Activated CD8-positive, alpha-beta memory T cell treated with anti-CD3 and anti-CD28 coated beads for 1 hour (primary cell): Measurements from ENCODE around the gene P2RX1.
"Not testable (repeated sequence)": the region's sequence is repeated elsewhere in the genome, so short reads cannot be mapped to it uniquely, and the experiment has no call there.

Source experiments
- DNase-seq, 2 donors: peaks; one replicate each; pipeline ENCODE4 v3.0.0-alpha.2; 2020; ENCODE audit warnings: low read depth in 1 of 2; ENCODE audit errors: extremely low read depth in 1 of 2

The P2RX1 gene

DNA sequence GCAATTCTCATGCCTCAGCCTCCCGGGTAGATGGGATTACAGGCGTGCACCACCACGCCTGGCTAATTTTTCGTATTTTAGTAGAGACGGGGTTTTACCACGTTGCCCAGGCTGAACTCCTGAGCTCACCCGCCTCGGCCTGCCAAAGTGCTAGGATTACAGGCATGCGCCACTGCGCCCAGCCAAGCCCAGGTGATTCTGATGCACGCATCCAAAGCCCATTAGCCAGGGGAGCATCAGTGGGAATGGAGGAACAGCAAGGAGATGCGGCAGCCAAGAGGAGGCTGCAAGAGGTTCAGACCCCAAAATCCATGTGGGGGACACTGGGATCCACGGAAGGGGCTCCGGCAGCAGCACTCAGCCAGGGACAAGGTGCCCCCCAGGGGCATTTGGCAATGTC is 35.9 kb upstream of the P2RX1 start:
- no peak for DNase-seq

DNA sequence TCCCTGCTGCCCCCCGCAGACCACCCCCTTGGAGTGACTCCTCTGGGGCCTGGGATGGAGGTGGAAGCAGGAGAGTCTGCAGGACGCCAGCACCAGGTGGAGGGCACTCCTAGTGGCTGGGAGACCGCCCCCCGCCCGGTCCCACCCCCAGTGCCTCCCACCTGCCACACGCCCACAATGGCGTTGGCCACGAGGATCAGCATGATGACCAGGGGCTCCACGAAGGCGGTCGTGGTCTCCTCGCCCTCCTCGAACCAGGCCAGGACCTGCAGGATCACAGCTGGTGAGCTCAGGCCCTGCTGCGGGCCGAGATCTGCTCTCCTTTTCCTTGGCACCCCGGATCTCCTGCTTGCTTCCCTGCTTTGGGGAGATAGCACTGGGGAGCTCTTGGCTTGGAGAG is 35.2 kb upstream of the P2RX1 start:
- no peak for DNase-seq

DNA sequence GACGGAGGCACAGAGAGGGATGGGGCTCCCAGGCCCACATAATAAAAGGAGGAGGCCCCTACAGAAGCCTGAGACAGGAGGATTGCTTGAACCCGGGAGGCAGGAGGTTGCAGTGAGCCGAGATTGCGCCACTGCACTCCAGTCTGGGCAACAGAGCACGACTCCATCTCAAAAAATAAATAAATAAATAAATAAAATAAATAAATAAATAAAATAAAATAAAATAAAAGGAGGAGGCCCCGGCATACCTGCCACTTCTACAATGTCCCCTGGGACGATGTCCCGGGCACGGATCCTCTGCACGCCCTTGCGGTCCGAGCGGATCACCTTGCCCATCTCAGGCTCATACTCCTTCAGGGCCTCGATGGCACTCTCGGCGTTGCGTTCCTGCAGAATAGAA is 34.7 kb upstream of the P2RX1 start:
- no peak for DNase-seq

DNA sequence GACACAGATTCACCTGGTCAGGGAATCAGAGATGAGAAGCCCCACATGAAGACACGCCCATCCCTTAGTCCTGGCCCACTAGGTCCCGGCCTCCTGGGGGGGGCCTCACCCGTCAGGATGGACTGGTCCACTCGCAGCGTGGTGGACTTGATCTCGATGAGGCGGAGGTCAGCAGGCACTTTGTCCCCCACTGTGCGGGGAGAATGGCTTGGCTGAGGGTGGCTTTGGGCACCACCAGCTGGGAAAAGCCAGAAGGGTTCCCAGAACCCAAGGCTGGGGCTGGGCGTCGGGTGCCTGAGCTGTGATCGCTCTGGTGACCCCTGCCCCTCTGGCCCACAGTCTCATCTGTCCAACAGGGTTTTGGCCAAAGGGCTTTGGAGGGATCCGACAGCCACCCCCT is 34.3 kb upstream of the P2RX1 start:
- DNase-seq, result no peak

DNA sequence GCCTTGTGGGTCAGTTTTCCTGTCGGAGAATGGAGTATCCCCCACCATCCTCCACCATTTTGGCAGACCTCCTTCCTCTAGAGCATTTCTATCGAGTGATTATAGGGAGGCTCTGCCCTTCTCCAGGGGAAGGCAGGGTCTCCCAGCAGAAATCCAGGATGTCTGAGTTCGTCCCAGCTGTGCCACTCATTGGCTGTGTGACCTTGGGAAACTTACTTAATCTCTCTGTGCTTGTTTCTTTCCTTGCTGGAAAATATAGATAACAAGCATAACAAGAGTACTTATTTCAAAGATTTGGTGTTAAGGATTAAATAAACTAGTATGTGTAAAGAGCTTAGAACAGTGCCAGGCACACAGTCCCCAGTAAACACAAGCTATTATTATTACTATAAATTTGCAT is 33.2 kb upstream of the P2RX1 start:
- DNase-seq, result no peak

DNA sequence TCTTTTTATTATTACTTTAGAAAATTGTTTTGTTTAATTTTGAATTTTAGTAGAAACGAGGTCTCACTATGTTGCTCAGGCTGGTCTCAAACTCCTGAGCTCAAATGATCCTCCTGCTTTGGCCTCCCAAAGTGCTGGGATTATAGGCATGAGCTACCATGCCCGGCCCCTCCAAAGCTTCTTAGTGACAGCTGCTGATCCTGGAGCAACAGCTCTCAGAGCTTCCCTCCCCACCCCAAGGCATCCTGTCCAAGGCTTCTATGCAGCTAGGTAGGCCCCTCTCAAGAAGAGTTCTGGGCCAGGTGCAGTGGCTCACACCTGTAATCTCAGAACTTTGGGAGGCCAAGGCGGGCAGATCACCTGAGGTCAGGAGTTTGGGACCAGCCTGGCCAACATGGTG is 32.3 kb upstream of the P2RX1 start:
- not testable (repeated sequence) for DNase-seq

DNA sequence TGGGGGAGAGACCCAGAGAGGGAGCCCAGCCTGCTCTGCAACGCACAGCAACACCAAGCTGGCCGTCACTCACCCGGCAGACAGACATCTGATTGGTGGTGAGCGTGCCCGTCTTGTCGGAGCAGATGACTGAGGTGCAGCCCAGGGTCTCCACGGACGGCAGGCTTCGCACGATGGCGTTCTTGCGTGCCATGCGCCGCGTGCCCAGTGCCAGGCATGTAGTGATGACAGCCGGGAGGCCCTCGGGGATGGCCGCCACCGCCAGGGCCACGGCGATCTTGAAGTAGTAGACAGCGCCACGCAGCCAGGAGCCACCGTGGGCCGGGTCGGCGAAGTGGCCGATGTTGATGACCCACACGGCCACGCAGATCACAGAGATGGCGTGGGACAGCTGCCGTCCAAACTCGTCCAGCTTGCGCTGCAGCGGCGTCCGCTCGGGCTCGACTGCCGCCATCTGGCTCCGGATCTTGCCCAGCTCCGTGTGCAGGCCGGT is 31.1 kb upstream of the P2RX1 start:
- DNase-seq, result no peak

DNA sequence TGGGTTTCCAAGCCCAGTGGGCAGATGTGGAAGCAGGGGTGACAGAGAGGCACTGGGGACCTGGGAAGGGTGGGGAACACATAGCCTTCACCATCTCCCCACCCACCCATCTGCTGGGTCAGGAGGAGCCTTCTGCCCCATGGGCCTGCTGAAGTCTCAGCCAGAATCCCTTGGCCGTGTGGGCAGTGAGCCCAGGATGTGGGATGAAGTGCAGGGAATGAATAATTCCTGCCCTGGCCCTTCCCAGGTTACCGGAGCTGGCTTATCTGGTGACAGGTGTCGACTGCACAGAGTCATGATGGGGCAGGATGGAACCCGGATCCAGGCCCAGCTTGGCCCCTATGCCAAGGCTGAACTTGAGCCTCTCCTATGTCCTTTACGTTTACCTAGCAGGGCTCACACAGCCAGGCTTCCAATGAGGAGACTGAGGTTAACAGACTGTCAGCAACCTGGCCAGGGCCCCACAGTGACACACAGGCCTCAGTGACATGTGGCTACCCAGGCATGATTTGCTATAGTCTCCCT is 30.5 kb upstream of the P2RX1 start:
- DNase-seq, result no peak

DNA sequence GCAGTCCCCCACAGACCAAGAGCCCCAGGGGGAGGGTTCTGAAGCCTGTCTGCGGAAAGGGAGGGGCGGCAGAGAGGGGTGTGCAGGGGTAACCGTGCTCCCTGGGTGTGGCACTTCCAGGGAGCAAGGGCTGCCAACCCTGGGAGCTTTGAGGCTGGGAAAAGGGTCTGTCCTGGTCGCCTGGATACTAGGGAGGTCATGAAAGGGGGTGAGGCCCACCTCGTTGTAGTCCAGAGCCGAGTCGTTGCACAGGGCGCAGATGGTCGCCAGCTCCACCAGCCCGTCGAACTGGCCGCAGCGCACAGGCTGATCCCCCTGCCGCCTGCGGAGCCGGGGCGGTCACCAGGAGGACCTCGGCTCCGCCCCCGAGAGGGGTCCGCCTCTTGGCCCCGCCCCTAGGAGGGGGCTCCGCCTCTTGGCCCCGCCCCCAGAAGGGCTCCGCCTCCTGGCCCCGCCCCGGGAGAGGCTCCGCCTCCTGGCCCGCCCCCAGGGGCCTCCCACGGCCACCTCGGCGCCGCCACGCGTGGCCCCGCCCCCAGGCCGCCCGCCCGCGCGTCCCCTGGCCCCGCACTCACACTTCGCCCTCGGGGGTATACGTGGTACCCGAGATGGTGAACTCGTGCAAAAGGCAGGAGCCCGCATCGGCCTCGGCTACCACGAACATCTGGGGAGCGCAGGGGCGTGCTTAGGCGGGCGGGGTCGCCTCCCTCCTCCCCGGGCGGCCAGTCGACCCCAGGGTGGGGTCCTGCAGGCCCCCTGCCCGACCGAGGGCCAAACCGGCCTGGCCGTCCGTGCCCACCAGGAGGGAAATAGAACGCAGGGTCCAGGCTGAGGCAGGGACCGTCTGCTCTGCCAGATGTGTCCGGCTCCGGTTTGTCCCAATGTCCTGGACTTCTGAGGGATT is 28.5 kb upstream of the P2RX1 start:
- DNase-seq, result peak in 1 of 2 donors; percentile 39

DNA sequence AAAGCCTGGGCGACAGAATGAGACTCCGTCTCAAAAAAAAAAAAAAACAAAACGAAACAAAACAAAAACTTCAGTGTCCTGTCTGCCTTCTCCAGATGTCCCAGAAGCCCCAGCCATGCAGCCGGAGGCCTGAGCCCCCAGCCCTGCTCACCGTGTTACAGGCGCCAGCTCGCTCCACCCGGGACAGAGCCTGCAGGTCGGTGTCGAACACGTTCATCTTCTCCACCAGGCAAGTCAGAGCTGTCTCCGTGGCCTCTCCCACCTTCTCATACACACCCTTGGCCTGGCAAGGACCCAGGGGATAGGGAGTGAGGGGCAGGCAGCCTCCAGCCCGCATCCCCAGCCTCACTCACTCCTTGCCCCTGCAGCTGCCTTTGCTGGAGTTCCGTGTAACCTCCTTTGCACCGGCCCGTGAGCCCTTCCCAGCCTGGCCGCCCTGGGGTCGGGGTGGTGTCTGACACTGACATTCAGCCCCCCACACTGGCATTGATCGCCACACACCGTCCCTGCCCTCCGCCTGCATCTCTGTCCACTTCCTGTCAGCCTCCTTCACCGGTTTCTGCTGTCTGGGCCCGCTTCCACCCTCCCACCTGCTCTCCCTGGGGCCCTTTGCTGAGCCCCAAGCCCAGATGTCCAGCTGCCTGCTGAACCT is 27.1 kb upstream of the P2RX1 start:
- DNase-seq, result no peak

DNA sequence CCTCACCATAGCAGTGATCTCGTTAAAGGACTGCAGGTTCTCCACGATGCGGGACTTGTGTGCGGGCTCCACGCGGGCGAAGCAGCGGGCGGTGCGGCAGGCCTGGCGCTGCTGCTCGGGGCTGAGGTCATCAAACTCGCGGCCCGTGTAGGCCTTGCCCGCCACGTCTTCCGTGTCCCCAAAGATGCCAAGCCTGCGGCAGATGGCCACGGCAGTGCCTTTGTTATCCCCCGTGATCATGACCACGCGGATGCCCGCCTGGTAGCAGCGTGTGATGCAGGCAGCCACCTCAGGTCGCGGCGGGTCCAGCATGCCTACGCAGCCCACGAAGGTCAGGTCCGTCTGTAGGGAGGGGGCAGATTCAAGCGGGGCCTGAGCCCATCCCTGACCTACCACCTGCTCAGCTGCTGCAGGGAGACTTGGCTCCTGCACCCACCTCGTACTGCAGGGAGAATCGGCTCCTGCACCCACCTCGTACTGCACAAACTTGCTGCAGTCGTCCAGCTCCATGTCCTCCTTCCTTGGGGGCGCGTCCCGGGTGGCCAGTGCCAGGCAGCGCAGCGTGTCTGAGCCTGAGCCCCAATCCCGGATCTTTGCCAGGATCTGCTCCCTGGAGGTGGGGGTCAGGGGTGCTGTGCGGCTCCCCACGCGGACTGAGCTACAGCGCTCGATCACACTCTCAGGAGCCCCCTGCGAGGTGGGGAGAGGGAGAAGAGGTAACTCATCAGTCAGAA is 24.9 kb upstream of the P2RX1 start:
- DNase-seq, result no peak

DNA sequence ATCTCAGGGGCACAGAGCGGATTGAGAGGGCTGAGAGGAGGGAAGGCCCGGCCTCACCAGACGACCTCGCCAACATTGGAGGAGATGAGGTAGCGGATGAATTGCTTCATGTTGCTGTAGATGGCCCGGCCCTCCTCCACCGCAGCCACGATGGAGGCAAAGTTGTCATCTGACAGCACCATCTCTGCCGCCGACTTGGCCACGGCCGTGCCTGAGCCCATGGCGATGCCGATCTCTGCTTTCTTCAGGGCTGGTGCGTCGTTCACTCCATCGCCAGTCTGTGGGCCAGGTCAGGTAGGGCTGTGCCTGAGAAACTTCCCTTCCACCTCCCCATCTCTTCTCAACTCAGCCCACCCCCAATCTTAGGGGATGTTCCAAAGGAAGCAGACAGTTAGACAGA is 21.1 kb upstream of the P2RX1 start:
- no peak for DNase-seq

DNA sequence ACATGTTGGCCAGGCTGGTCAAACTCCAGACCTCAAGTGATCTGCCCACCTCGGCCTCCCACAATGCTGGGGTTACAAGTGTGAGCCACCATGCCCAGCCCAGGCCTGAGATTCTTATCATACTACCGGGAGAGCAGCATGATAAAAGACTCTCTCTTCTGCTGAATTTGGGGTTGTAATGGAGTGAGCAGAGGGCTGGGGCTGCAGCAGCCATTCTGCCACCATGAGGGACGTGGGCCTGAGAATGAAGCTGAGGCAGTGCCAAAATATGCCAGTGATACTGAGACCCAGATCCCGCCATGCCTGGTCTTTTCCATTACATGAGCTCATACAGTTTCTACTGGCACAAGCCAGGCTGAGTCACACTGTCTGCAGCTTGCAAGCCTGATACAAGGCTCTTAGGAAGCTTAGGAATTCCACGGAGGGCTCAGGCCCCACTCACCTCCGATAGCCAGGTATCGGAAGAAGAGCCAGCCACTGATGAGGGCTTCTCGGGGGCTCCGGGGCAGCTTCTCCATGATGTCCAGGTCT is 19.6 kb upstream of the P2RX1 start:
- DNase-seq, result no peak

DNA sequence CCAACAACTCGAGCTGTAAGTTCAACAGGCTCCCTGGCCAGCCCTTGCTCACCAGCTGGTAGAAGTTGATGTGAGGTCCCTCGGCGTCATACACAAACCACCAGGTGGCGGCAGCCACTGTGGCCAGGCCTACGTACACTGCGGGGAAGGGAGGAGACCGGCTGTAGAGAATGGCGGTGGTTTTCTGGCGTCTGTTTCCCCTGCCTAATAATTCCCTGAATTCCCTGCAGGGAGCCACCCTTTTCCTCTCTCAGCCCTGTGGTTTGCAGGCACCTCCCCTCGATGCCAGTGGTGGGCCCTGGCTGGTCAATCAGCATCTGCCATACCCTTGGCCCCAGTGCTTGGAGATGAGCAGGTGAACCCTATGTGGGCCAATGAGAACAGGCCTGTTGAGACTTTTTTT is 18.9 kb upstream of the P2RX1 start:
- DNase-seq, result no peak

DNA sequence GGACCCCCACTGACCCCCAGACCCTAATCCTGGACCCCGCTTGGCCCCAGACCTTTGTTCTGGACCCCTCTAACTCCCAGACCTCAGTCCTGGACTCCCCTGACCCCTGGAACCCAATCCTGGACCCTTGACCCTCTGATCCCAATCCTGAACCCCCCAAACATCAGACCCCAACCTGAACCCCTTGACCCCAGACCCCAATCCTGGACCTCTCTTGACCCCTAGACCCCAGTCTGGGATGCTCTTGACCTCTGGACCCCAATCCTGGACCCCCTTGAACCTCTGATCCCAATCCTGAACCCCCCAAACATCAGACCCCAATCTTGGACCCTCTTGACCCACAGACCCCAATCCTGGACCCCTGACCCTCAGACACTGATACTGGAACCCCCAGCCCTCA is 13.5 kb upstream of the P2RX1 start:
- DNase-seq, result no peak

DNA sequence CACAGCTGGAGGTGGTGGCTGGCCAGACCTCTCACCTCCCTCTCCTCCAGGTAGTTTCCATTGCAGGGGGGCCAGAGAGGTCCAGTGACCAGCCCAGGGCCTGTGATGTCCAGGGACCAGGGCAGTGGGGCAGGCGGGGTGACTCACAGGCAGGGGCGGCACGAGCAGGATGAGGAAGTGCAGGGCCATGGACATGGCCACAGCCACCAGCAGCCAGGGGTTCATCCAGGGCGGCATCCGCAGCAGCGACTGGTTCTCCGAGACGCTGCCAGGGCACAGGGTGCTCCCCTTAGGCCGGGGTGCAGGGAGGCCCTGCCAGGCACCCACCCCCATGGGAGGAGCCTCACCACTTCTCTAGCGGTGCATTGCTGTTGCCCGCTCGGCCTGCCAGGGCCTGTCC is 12.9 kb upstream of the P2RX1 start:
- no peak for DNase-seq

DNA sequence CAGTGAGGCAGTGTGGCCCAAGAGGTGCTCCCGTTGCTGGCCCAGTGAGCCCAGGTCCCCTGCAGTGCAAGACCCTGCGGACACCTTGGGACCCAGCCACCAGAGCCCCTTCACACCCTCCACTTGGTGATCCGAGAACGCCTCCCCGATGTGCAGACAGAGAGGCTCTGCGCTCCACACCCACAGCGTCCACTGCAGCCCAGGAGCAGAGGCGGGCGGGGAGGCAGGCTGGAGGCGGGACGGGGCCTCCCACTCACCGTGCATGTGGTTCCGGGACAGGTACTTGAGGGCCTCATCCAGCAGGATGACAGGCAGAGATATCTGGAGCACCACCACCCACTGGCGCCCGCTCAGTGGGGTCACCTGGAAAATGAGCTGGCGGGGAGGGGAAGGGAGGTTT is 12.1 kb upstream of the P2RX1 start:
- no peak for DNase-seq

DNA sequence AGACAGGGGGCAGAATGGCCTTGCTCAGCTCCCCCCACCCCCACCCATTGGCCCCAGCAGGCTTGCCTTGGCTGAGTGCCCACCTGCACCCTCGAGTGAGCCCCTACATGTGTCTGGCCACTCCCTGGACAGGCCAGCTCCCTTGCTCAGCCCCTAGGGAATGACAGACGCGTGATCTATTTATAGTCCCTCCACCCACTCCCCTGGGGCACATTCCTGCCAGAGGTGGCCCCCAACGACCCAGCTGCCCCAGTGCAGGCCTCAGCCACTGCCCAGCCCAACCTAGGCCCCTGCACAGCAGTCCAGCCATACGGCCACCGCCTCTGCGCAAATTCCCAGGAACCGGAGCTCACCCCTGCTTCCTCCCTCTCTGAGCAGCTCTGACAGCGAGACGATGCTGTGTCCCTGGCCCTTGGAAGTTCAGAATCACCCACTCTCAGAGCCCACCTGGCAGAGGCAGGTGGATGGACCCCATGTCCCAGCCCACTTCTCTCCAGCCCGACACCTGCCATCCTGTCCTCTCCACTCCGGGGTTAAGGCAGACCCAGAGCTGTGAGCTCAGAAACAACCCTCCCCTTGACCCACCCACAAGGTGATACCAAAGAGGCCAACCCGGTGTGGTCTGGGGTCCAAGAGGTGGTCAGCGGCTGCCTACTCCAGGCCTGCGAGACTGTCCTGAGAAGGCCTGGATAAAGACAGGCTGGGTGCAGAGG is 11.5 kb upstream of the P2RX1 start:
- no peak for DNase-seq

DNA sequence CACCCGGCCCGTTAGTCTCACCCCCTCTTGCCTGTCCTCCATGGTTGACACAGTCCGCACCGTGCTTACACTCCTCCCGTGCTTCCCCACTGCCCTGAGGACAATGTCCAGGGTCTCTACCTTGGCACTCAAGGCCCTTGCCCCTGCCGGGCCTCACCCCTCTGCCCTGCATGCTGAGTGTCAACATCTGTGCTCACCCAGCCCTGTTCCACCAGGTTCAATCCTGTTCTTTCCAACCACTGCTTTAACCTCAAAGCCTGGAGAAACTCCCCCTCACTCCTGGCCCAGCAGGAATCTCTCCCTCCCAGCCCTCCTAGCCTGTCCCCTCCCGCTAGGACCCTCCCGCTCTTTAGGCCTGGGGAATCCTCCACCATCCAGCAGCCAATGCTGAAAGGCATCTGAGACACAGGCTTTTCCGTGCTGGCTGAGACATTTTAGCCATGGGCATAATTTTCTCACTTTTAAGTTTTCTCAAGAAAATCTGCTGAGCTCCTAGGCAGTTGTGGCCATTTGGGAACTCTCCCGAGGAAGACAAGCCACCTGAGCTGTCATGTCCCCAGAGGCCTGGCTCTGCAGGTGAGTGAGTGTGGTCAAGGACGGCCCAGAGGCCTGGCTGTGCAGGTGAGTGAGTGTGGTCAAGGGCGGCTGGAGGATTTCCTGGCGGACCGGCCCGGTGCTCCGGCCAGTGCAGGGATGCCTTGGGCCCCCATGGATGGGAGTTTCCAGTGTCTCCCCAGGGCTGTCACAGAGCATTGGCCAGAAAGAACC is 10.8 kb upstream of the P2RX1 start:
- no peak for DNase-seq
